ENCODE data around the gene NUDT16L1.

DNA sequence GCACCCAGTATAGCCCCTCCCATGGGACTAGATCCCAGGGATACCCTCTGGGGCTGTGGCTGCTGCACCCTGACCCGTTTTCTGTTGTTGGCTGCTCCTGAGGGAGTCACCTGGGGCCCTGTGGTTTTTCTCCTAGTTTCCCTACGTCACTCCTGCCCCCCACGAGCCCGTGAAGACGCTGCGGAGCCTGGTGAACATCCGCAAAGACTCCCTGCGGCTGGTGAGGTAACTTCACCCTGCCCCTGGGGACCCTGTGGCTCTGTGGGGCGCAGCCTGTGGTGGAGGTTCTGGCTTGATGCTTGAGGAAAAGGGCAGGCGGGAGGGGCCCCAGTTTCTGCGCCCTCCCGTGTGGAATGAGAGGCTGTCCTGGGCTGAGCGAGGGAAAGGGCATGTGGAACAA is 41.5 kb upstream of the NUDT16L1 start:
- TF ChIP-seq, protein P1, sequence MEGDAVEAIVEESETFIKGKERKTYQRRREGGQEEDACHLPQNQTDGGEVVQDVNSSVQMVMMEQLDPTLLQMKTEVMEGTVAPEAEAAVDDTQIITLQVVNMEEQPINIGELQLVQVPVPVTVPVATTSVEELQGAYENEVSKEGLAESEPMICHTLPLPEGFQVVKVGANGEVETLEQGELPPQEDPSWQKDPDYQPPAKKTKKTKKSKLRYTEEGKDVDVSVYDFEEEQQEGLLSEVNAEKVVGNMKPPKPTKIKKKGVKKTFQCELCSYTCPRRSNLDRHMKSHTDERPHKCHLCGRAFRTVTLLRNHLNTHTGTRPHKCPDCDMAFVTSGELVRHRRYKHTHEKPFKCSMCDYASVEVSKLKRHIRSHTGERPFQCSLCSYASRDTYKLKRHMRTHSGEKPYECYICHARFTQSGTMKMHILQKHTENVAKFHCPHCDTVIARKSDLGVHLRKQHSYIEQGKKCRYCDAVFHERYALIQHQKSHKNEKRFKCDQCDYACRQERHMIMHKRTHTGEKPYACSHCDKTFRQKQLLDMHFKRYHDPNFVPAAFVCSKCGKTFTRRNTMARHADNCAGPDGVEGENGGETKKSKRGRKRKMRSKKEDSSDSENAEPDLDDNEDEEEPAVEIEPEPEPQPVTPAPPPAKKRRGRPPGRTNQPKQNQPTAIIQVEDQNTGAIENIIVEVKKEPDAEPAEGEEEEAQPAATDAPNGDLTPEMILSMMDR (conservative IDR thresholded peaks at IDR 0.05; ENCODE audit: low read depth, low read length): no peak
- TF ChIP-seq EZH2 (IDR thresholded peaks at IDR 0.05; ENCODE audit: borderline replicate concordance, low read depth, low read length, poor library complexity, severe bottlenecking): no peak
